ENCODE measurements around the gene WIPF1. TPM values are rescaled to one million over a fixed set of nuclear protein-coding genes. Genes with fewer than 3 reads are reported as not detected.
A peak's percentile ranks its signal among the peaks of the same experiment; 100 is the strongest.

Gene WIPF1
- total RNA-seq, 8 experiments from 2014 or later: 3.7 to 14.3 (median 8.0) TPM

GRCh38 chr2:174602745-174603144 lies 5.1 kb upstream of the WIPF1 start:
- 0 to 95% (median 70%) methylated on average over 1 to 3 of the region's 3 CpGs; no CpG with 5 or more reads in 3 of the 10 experiments for WGBS, 10 experiments
- Histone ChIP-seq H3K27ac (no peak overlapping the region), H3K4me3 (no peak overlapping the region), H3K4me1 (replicated peaks in 1 of 2) (no peaks in the 10 kb centered on the region)
- ATAC-seq (replicated peaks in 6 of 8): peak in 2 of 8 experiments; percentile 13 to 55
- in situ Hi-C loops (cut with MboI; ENCODE audit: low pct_unique_long_range_greater_than_20kb in 2 of 9, low sequenced_read_pairs in 9 of 9, unreplicated experiment in 9 of 9): no loop called here

- Histone ChIP-seq H3K4me1 (replicated peaks in 1 of 2) (no peaks in the 10 kb centered on the region), H3K27ac (no peak overlapping the region), H3K4me3 (no peak overlapping the region)
- 61 to 100% (median 87%) methylated on average over 1 to 4 of the region's 4 CpGs; no CpG with 5 or more reads in 1 of the 10 experiments for WGBS, 10 experiments
- ATAC-seq (replicated peaks in 6 of 8): no peak
- in situ Hi-C loops (cut with MboI; ENCODE audit: low pct_unique_long_range_greater_than_20kb in 2 of 9, low sequenced_read_pairs in 9 of 9, unreplicated experiment in 9 of 9): no loop called here
Observed at GRCh38 chr2:174600349-174600748, 2.7 kb upstream of the WIPF1 start.

- 79 to 100% (median 97%) methylated on average over 1 to 5 of the region's 6 CpGs; no CpG with 5 or more reads in 1 of the 10 experiments for WGBS, 10 experiments
- in situ Hi-C loops (cut with MboI; ENCODE audit: low pct_unique_long_range_greater_than_20kb in 2 of 9, low sequenced_read_pairs in 9 of 9, unreplicated experiment in 9 of 9): loop anchor here in 3 of 9 experiments (25.0 kb wide), 2 partner anchors 88 to 388 kb away; no protein-coding TSS in a partner anchor
- Histone ChIP-seq H3K4me1 (replicated peaks in 1 of 2) (peaks cover 0 to 2% of the 10 kb centered on the region in 2 donors), H3K4me3 (no peak overlapping the region), H3K27ac (no peak overlapping the region)
- ATAC-seq (replicated peaks in 6 of 8): no peak
Observed at GRCh38 chr2:174599310-174599921, 1.8 kb upstream of the WIPF1 start.

- Histone ChIP-seq H3K4me1 (replicated peaks in 1 of 2) (peaks cover 10 to 16% of the 10 kb centered on the region in 2 donors), H3K4me3 (no peak overlapping the region), H3K27ac (no peak overlapping the region)
- ATAC-seq (replicated peaks in 6 of 8): no peak
- WGBS, 10 experiments: 51 to 96% (median 88%) methylated on average over 3 to 4 of the region's 4 CpGs
- in situ Hi-C loops (cut with MboI; ENCODE audit: low pct_unique_long_range_greater_than_20kb in 2 of 9, low sequenced_read_pairs in 9 of 9, unreplicated experiment in 9 of 9): loop anchor here in 3 of 9 experiments (25.0 kb wide), 2 partner anchors 90 to 390 kb away; no protein-coding TSS in a partner anchor
Observed at GRCh38 chr2:174597009-174597344, 627 bp downstream of the WIPF1 start.

GRCh38 chr2:174595891-174596397 lies 1.7 kb downstream of the WIPF1 start:
- no peak overlapping the region for H3K27ac ChIP-seq
- no peak overlapping the region for H3K4me3 ChIP-seq
- H3K4me1 ChIP-seq (replicated peaks in 1 of 2): peaks cover 10 to 16% of the 10 kb centered on the region in 2 donors
- in situ Hi-C loops (cut with MboI; ENCODE audit: low pct_unique_long_range_greater_than_20kb in 2 of 9, low sequenced_read_pairs in 9 of 9, unreplicated experiment in 9 of 9): loop anchor here in 3 of 9 experiments (25.0 kb wide), 2 partner anchors 91 to 391 kb away; no protein-coding TSS in a partner anchor
- WGBS, 10 experiments: 33 to 100% (median 86%) methylated on average over 1 to 2 of the region's 2 CpGs; no CpG with 5 or more reads in 1 of the 10 experiments
- peak in 2 of 8 experiments; percentile 17 to 18 for ATAC-seq (replicated peaks in 6 of 8)

- ATAC-seq (replicated peaks in 6 of 8): peak in 1 of 8 experiments; percentile 6
- H3K27ac ChIP-seq: no peak overlapping the region
- 61 to 100% (median 88%) methylated on average over 2 to 3 of the region's 3 CpGs; no CpG with 5 or more reads in 2 of the 10 experiments for WGBS, 10 experiments
- no peak overlapping the region for H3K4me3 ChIP-seq
- in situ Hi-C loops (cut with MboI; ENCODE audit: low pct_unique_long_range_greater_than_20kb in 2 of 9, low sequenced_read_pairs in 9 of 9, unreplicated experiment in 9 of 9): loop anchor here in 3 of 9 experiments (25.0 kb wide), 2 partner anchors 92 to 392 kb away; no protein-coding TSS in a partner anchor
- H3K4me1 ChIP-seq (replicated peaks in 1 of 2): peaks cover 10 to 16% of the 10 kb centered on the region in 2 donors
Observed at GRCh38 chr2:174595116-174595809, 2.3 kb downstream of the WIPF1 start.

GRCh38 chr2:174594456-174594855 lies 3.1 kb downstream of the WIPF1 start:
- whole genome bisulfite sequencing, 10 experiments: 74 to 100% (median 96%) methylated on average over 1 to 2 of the region's 2 CpGs; no CpG with 5 or more reads in 2 of the 10 experiments
- Histone ChIP-seq H3K4me1 (replicated peaks in 1 of 2) (peaks cover 10 to 16% of the 10 kb centered on the region in 2 donors), H3K27ac (no peak overlapping the region), H3K4me3 (no peak overlapping the region)
- ATAC-seq (replicated peaks in 6 of 8): no peak
- in situ Hi-C loops (cut with MboI; ENCODE audit: low pct_unique_long_range_greater_than_20kb in 2 of 9, low sequenced_read_pairs in 9 of 9, unreplicated experiment in 9 of 9): loop anchor here in 3 of 9 experiments (25.0 kb wide), 2 partner anchors 93 to 393 kb away; no protein-coding TSS in a partner anchor

- 0 to 62% (median 17%) methylated on average over 1 to 6 of the region's 6 CpGs for WGBS, 10 experiments
- peak; percentile 42 to 90 (median 58) for ATAC-seq (replicated peaks in 6 of 8)
- Histone ChIP-seq H3K4me1 (replicated peaks in 1 of 2) (peaks cover 10 to 16% of the 10 kb centered on the region in 2 donors), H3K4me3 (no peak overlapping the region), H3K27ac (peak overlapping the region in 1 of 2 donors; percentile 39)
- in situ Hi-C loops (cut with MboI; ENCODE audit: low pct_unique_long_range_greater_than_20kb in 2 of 9, low sequenced_read_pairs in 9 of 9, unreplicated experiment in 9 of 9): loop anchor here in 3 of 9 experiments (25.0 kb wide), 2 partner anchors 94 to 394 kb away; no protein-coding TSS in a partner anchor
Observed at GRCh38 chr2:174593574-174594203, 3.9 kb downstream of the WIPF1 start.

GRCh38 chr2:174593041-174593440 lies 4.6 kb downstream of the WIPF1 start:
- Histone ChIP-seq H3K4me1 (replicated peaks in 1 of 2) (peaks cover 10 to 16% of the 10 kb centered on the region in 2 donors), H3K27ac (no peak overlapping the region), H3K4me3 (no peak overlapping the region)
- no peak for ATAC-seq (replicated peaks in 6 of 8)
- in situ Hi-C loops (cut with MboI; ENCODE audit: low pct_unique_long_range_greater_than_20kb in 2 of 9, low sequenced_read_pairs in 9 of 9, unreplicated experiment in 9 of 9): loop anchor here in 3 of 9 experiments (25.0 kb wide), 2 partner anchors 94 to 394 kb away; no protein-coding TSS in a partner anchor

GRCh38 chr2:174591740-174592139 lies 5.9 kb downstream of the WIPF1 start:
- ATAC-seq (replicated peaks in 6 of 8): no peak
- 17 to 100% (median 85%) methylated on average over 1 to 5 of the region's 5 CpGs; no CpG with 5 or more reads in 2 of the 10 experiments for WGBS, 10 experiments
- Histone ChIP-seq H3K27ac (no peak overlapping the region), H3K4me1 (replicated peaks in 1 of 2) (peaks cover 10 to 16% of the 10 kb centered on the region in 2 donors), H3K4me3 (no peak overlapping the region)
- in situ Hi-C loops (cut with MboI; ENCODE audit: low pct_unique_long_range_greater_than_20kb in 2 of 9, low sequenced_read_pairs in 9 of 9, unreplicated experiment in 9 of 9): loop anchor here in 3 of 9 experiments (25.0 kb wide), 2 partner anchors 96 to 396 kb away; no protein-coding TSS in a partner anchor

GRCh38 chr2:174590928-174591648 lies 6.5 kb downstream of the WIPF1 start:
- Histone ChIP-seq H3K4me3 (no peak overlapping the region), H3K4me1 (replicated peaks in 1 of 2) (peaks cover 11 to 16% of the 10 kb centered on the region in 2 donors), H3K27ac (no peak overlapping the region)
- WGBS, 10 experiments: 71 to 100% (median 92%) methylated on average over 1 to 5 of the region's 5 CpGs
- ATAC-seq (replicated peaks in 6 of 8): no peak
- in situ Hi-C loops (cut with MboI; ENCODE audit: low pct_unique_long_range_greater_than_20kb in 2 of 9, low sequenced_read_pairs in 9 of 9, unreplicated experiment in 9 of 9): loop anchor here in 3 of 9 experiments (25.0 kb wide), 2 partner anchors 96 to 396 kb away; no protein-coding TSS in a partner anchor

GRCh38 chr2:174590346-174590745 lies 7.3 kb downstream of the WIPF1 start:
- ATAC-seq (replicated peaks in 6 of 8): no peak
- Histone ChIP-seq H3K4me1 (replicated peaks in 1 of 2) (peaks cover 16 to 18% of the 10 kb centered on the region in 2 donors), H3K27ac (no peak overlapping the region), H3K4me3 (no peak overlapping the region)
- in situ Hi-C loops (cut with MboI; ENCODE audit: low pct_unique_long_range_greater_than_20kb in 2 of 9, low sequenced_read_pairs in 9 of 9, unreplicated experiment in 9 of 9): loop anchor here in 3 of 9 experiments (25.0 kb wide), 2 partner anchors 97 to 397 kb away; no protein-coding TSS in a partner anchor
- 80 to 100% (median 100%) methylated on average over 1 to 2 of the region's 4 CpGs; no CpG with 5 or more reads in 4 of the 10 experiments for WGBS, 10 experiments

Data from motor neuron (in vitro differentiated cells).